Endodermal cell (in vitro differentiated cells): ENCODE data around the gene COX6A1. TPM values are rescaled to one million over a fixed set of nuclear protein-coding genes. Genes with fewer than 3 reads are reported as not detected.
A peak's percentile ranks its signal among the peaks of the same experiment; 100 is the strongest.

ENCODE experiments used
- DNase-seq: peaks from one replicate; pipeline ENCODE4 v3.0.0-alpha.2; 2017
- H3K27ac ChIP-seq: 2 replicates; pipeline ENCODE4 v1.5.1; 2013; ENCODE audit warnings: mild to moderate bottlenecking, low read depth, low read length, moderate library complexity
- H3K27me3 ChIP-seq: 2 replicates; pipeline ENCODE4 v1.6.1; 2013; ENCODE audit warnings: mild to moderate bottlenecking, low read length, moderate library complexity; ENCODE audit not compliant: insufficient read depth, control insufficient read depth, poor library complexity, severe bottlenecking
- H3K36me3 ChIP-seq: 2 replicates; pipeline ENCODE4 v1.7.0; 2013; ENCODE audit warnings: mild to moderate bottlenecking, low read length, moderate library complexity; ENCODE audit not compliant: control insufficient read depth, insufficient read depth
- H3K4me1 ChIP-seq: one replicate; pipeline ENCODE4 v1.7.0; 2013; ENCODE audit warnings: low read length; ENCODE audit not compliant: control insufficient read depth, insufficient read depth
- H3K4me3 ChIP-seq: 2 replicates; pipeline ENCODE4 v1.5.1; 2013; ENCODE audit warnings: mild to moderate bottlenecking, low read length, moderate library complexity
- H3K9ac ChIP-seq: 2 replicates; pipeline ENCODE4 v1.6.1; 2013; ENCODE audit warnings: mild to moderate bottlenecking, low read length, moderate library complexity; ENCODE audit not compliant: poor library complexity, severe bottlenecking; ENCODE audit errors: extremely low read depth
- H3K9me3 ChIP-seq: 2 replicates; pipeline ENCODE4 v1.6.1; 2013; ENCODE audit warnings: mild to moderate bottlenecking, low read length, moderate library complexity; ENCODE audit not compliant: control insufficient read depth
- H3K27ac Mint-ChIP-seq: 2 replicates; pipeline ENCODE4 v1.8.0; 2020; ENCODE audit warnings: mixed read lengths
- H3K27me3 Mint-ChIP-seq: 2 replicates; pipeline ENCODE4 v1.8.0; 2021; ENCODE audit warnings: mild to moderate bottlenecking, mixed read lengths; ENCODE audit not compliant: insufficient read depth
- H3K36me3 Mint-ChIP-seq: 2 replicates; pipeline ENCODE4 v1.8.0; 2020; ENCODE audit warnings: low read depth, mixed read lengths
- H3K4me1 Mint-ChIP-seq: 2 replicates; pipeline ENCODE4 v1.8.0; 2020; ENCODE audit warnings: mixed read lengths
- H3K4me3 Mint-ChIP-seq: 2 replicates; pipeline ENCODE4 v1.8.0; 2020; ENCODE audit warnings: mild to moderate bottlenecking, moderate library complexity, mixed read lengths
- H3K9me3 Mint-ChIP-seq: 2 replicates; pipeline ENCODE4 v1.8.0; 2020; ENCODE audit warnings: mild to moderate bottlenecking, mixed read lengths
- CTCF ChIP-seq: fragments of 200-600 bp; sonication (generic); conservative IDR thresholded peaks from 2 replicates; pipeline ENCODE4 v1.5.0; 2021; ENCODE audit warnings: antibody characterized with exemption, mild to moderate bottlenecking
- WGBS, 2 experiments: methylation state at CpG; one replicate each; pipeline versions ENCODE4 v1.1.5 to v1.1.7; 2013; ENCODE audit warnings: missing lambda C conversion rate in 2 of 2, mixed read lengths in 1 of 2; ENCODE audit not compliant: insufficient coverage in 1 of 2, insufficient read length in 1 of 2; 5-methylcytosine and 5-hydroxymethylcytosine counted together
- total RNA-seq, 2 donors: library from RNA; stranded (reverse); fragmentation: NEBNext Ultra II Directional in 1 of 2; extraction: Animal tissue kit (Norgen Biotek cat#: 25700) in 1 of 2; gene quantifications; 2 replicates in 1 of 2; 3 replicates in 1 of 2; pipeline ENCODE4 v1.2.1, GENCODE V29; 2021

COX6A1 gene
- total RNA-seq, 2 donors from 2014 or later: 344 to 354 TPM

- no peak for TF ChIP-seq CTCF
- Histone ChIP-seq H3K9ac (no peak overlapping the region), H3K27me3 (no peaks in the 10 kb centered on the region), H3K36me3 (no peaks in the 10 kb centered on the region), H3K27ac (no peak overlapping the region), H3K4me3 (no peak overlapping the region), H3K4me1 (no peaks in the 10 kb centered on the region), H3K9me3 (no peaks in the 10 kb centered on the region)
- H3K36me3 Mint-ChIP-seq: no peaks in the 10 kb centered on the region
- H3K4me1 Mint-ChIP-seq: peaks cover 11% of the 10 kb centered on the region
- H3K27me3 Mint-ChIP-seq: no peaks in the 10 kb centered on the region
- H3K9me3 Mint-ChIP-seq: peaks cover 1% of the 10 kb centered on the region
- no peak overlapping the region for H3K27ac Mint-ChIP-seq
- 80 to 88% methylated on average over 3 to 5 of the region's 5 CpGs for WGBS, 2 experiments
- no peak overlapping the region for H3K4me3 Mint-ChIP-seq
- DNase-seq: no peak
Measured at GRCh38 chr12:120399531-120399930, 38.4 kb upstream of the COX6A1 start.

- Histone ChIP-seq H3K27me3 (no peaks in the 10 kb centered on the region), H3K36me3 (no peaks in the 10 kb centered on the region), H3K4me1 (no peaks in the 10 kb centered on the region), H3K27ac (peak overlapping the region; percentile 87), H3K9me3 (no peaks in the 10 kb centered on the region), H3K4me3 (no peak overlapping the region), H3K9ac (no peak overlapping the region)
- no peaks in the 10 kb centered on the region for H3K27me3 Mint-ChIP-seq
- H3K27ac Mint-ChIP-seq: peak overlapping the region; percentile 77
- H3K4me3 Mint-ChIP-seq: peak overlapping the region; percentile 28
- no peaks in the 10 kb centered on the region for H3K36me3 Mint-ChIP-seq
- peak; percentile 92 for DNase-seq
- 29 to 36% methylated on average over 6 to 13 of the region's 13 CpGs for WGBS, 2 experiments
- peaks cover 9% of the 10 kb centered on the region for H3K4me1 Mint-ChIP-seq
- no peak for TF ChIP-seq CTCF
- H3K9me3 Mint-ChIP-seq: peaks cover 1% of the 10 kb centered on the region
Measured at GRCh38 chr12:120402217-120402616, 35.7 kb upstream of the COX6A1 start.

- H3K27me3 Mint-ChIP-seq: no peaks in the 10 kb centered on the region
- Histone ChIP-seq H3K27ac (no peak overlapping the region), H3K9ac (no peak overlapping the region), H3K9me3 (no peaks in the 10 kb centered on the region), H3K4me1 (no peaks in the 10 kb centered on the region), H3K36me3 (no peaks in the 10 kb centered on the region), H3K27me3 (no peaks in the 10 kb centered on the region), H3K4me3 (no peak overlapping the region)
- H3K4me3 Mint-ChIP-seq: no peak overlapping the region
- TF ChIP-seq CTCF: no peak
- no peak overlapping the region for H3K27ac Mint-ChIP-seq
- H3K9me3 Mint-ChIP-seq: peaks cover 1% of the 10 kb centered on the region
- WGBS, 2 experiments: 90% methylated on average over 2 to 3 of the region's 3 CpGs
- peaks cover 9% of the 10 kb centered on the region for H3K4me1 Mint-ChIP-seq
- no peaks in the 10 kb centered on the region for H3K36me3 Mint-ChIP-seq
- no peak for DNase-seq
Measured at GRCh38 chr12:120403869-120404268, 34.0 kb upstream of the COX6A1 start.
